ENCODE data around the gene LNP1. TPM values are rescaled to one million over a fixed set of nuclear protein-coding genes. Genes with fewer than 3 reads are reported as not detected.
A peak's percentile ranks its signal among the peaks of the same experiment; 100 is the strongest.

The LNP1 gene
- total and polyA plus RNA-seq, 12 donors = 0.71 to 6.5 (median 2.4) TPM

GRCh38 chr3:100403362-100404249 lies 2.3 kb downstream of the LNP1 start:
- Histone ChIP-seq H3K9me3 (replicated peaks in 1 of 3) (peaks cover 0 to 5% (median 0%) of the 10 kb centered on the region in 3 donors), H3K27ac (no peak overlapping the region), H3K36me3 (replicated peaks in 1 of 2) (no peaks in the 10 kb centered on the region), H3K4me3 (peak overlapping the region in 1 of 4 donors; percentile 94), H3K27me3 (no peaks in the 10 kb centered on the region), H3K4me1 (replicated peaks in 1 of 2) (peaks cover 24 to 35% of the 10 kb centered on the region in 2 donors)
- 62 to 75% (median 66%) methylated on average over 5 of the region's 5 CpGs for WGBS, 4 donors
- DNase-seq = no peak
- intact Hi-C loops (cut with DNase I) = no loop called here
- no peak for TF ChIP-seq POLR2A (IDR thresholded peaks at IDR 0.05)
- TF ChIP-seq, protein P1, sequence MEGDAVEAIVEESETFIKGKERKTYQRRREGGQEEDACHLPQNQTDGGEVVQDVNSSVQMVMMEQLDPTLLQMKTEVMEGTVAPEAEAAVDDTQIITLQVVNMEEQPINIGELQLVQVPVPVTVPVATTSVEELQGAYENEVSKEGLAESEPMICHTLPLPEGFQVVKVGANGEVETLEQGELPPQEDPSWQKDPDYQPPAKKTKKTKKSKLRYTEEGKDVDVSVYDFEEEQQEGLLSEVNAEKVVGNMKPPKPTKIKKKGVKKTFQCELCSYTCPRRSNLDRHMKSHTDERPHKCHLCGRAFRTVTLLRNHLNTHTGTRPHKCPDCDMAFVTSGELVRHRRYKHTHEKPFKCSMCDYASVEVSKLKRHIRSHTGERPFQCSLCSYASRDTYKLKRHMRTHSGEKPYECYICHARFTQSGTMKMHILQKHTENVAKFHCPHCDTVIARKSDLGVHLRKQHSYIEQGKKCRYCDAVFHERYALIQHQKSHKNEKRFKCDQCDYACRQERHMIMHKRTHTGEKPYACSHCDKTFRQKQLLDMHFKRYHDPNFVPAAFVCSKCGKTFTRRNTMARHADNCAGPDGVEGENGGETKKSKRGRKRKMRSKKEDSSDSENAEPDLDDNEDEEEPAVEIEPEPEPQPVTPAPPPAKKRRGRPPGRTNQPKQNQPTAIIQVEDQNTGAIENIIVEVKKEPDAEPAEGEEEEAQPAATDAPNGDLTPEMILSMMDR (IDR thresholded peaks at IDR 0.05) = no peak

DNA sequence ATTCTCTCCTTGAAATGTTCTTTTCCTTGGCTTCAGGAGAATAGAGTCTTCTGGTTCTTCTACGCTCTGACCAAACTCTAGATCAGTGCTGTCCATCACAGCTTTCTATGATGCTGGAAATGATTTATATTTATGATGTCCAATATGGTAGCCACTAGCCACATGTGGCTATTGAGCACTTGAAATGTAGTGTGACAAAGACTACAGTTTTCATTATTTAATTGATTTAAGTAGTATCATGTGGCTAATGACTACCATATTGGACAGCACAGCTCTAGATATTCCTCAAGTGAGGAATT lies 2.9 kb downstream of the LNP1 start:
- TF ChIP-seq POLR2A (IDR thresholded peaks at IDR 0.05) = no peak
- TF ChIP-seq, protein P1 (IDR thresholded peaks at IDR 0.05) = no peak

DNA sequence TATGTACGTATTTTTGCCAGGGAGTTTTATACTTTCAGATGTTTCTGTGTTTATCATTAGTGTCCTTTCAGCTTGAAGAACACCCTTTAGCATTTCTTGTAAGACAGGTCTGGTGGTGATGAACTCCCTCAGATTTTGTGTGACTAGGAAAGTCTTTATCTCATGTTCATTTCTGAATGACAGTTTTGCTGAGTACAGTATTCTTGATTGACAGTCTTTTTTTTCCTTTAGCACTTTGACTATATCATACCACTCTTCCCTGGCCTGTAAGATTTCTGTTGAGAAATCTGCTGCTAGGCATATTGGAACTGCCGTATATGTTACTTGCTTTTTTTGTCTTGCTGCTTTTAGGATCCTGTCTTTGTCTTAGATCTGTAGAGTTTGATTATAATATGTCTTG lies 5.8 kb downstream of the LNP1 start:
- 72 to 97% (median 76%) methylated on average over 2 of the region's 2 CpGs for WGBS, 4 donors
- Histone ChIP-seq H3K4me1 (replicated peaks in 1 of 2) (peaks cover 10 to 18% of the 10 kb centered on the region in 2 donors), H3K27me3 (no peaks in the 10 kb centered on the region), H3K9me3 (replicated peaks in 1 of 3) (peaks cover 0 to 5% (median 0%) of the 10 kb centered on the region in 3 donors), H3K36me3 (replicated peaks in 1 of 2) (no peaks in the 10 kb centered on the region), H3K27ac (no peak overlapping the region), H3K4me3 (no peak overlapping the region)
- DNase-seq = no peak
- intact Hi-C loops (cut with DNase I) = no loop called here
- TF ChIP-seq, protein P1 (IDR thresholded peaks at IDR 0.05) = no peak
- TF ChIP-seq POLR2A (IDR thresholded peaks at IDR 0.05) = no peak

More for the DNA sequence above, 2.9 kb downstream of the LNP1 start:
- 91 to 100% (median 98%) methylated on average over 1 of the region's 1 CpG for WGBS, 4 donors
- intact Hi-C loops (cut with DNase I) = no loop called here
- H3K27me3 ChIP-seq = no peaks in the 10 kb centered on the region
- no peaks in the 10 kb centered on the region for H3K36me3 ChIP-seq (replicated peaks in 1 of 2)
- H3K4me3 ChIP-seq = peak overlapping the region in 1 of 4 donors; percentile 94
- H3K4me1 ChIP-seq (replicated peaks in 1 of 2) = peaks cover 18 to 29% of the 10 kb centered on the region in 2 donors
- H3K9me3 ChIP-seq (replicated peaks in 1 of 3) = peaks cover 0 to 5% (median 0%) of the 10 kb centered on the region in 3 donors
- H3K27ac ChIP-seq = no peak overlapping the region
- DNase-seq = no peak

GRCh38 chr3:100407977-100408532 lies 6.7 kb downstream of the LNP1 start:
- Histone ChIP-seq H3K4me3 (no peak overlapping the region), H3K36me3 (replicated peaks in 1 of 2) (no peaks in the 10 kb centered on the region), H3K27me3 (no peaks in the 10 kb centered on the region), H3K27ac (no peak overlapping the region), H3K9me3 (replicated peaks in 1 of 3) (peaks cover 0 to 5% (median 0%) of the 10 kb centered on the region in 3 donors), H3K4me1 (replicated peaks in 1 of 2) (peaks cover under 1 to 9% of the 10 kb centered on the region in 2 donors)
- DNase-seq = no peak
- TF ChIP-seq, protein P1 (IDR thresholded peaks at IDR 0.05) = no peak
- TF ChIP-seq POLR2A (IDR thresholded peaks at IDR 0.05) = no peak
- WGBS, 4 donors = 89 to 100% (median 95%) methylated on average over 3 to 4 of the region's 4 CpGs
- intact Hi-C loops (cut with DNase I) = no loop called here
